Left cardiac atrium (tissue), 4 donors: ENCODE results near the gene FBXO47. TPM values are rescaled to one million over a fixed set of nuclear protein-coding genes. Genes with fewer than 3 reads are reported as not detected.
A peak's percentile ranks its signal among the peaks of the same experiment; 100 is the strongest.
"Not testable (repeated sequence)": the region's sequence is repeated elsewhere in the genome, so short reads cannot be mapped to it uniquely, and the experiment has no call there.

Source experiments
- ATAC-seq, 2 donors: fragments of 200-7000 bp; cut with Tn5 transposase; one replicate each; pipeline ENCODE4 v1.9.1; 2020; ENCODE audit warnings: mild to moderate bottlenecking in 2 of 2, moderate library complexity in 2 of 2
- DNase-seq: peaks from one replicate; pipeline ENCODE4 v3.0.0-alpha.2; 2020
- intact Hi-C, 2 donors: fragments of 100-400 bp; cut with DNase I; formaldehyde crosslinking; loops; one replicate each; pipeline versions ENCODE4 v1.14.1 to v1.15.1; 2022 to 2023
- total RNA-seq, 2 donors: library from RNA; stranded (reverse); fragmentation: NEBNext Ultra II Directional; extraction: Animal tissue kit (Norgen Biotek cat#: 25700); gene quantifications; one replicate each; pipeline ENCODE4 v1.2.1, GENCODE V29; 2021
- donor health status: DM: no; HTN: yes; CAD: no.
- donor health status: DM: no; HTN: yes; CAD: no; lungs with severe emphysema.
- donor health status: DM: yes; HTN: yes; CAD: no.
- donor health status: Dilated cardiomyopathy.

The FBXO47 gene
- total RNA-seq, 2 donors from 2014 or later: not detected

GRCh38 chr17:38930782-38931181 lies 36.4 kb downstream of the FBXO47 start:
- ATAC-seq, DNase-seq, intact Hi-C loops: not testable (repeated sequence)

DNA sequence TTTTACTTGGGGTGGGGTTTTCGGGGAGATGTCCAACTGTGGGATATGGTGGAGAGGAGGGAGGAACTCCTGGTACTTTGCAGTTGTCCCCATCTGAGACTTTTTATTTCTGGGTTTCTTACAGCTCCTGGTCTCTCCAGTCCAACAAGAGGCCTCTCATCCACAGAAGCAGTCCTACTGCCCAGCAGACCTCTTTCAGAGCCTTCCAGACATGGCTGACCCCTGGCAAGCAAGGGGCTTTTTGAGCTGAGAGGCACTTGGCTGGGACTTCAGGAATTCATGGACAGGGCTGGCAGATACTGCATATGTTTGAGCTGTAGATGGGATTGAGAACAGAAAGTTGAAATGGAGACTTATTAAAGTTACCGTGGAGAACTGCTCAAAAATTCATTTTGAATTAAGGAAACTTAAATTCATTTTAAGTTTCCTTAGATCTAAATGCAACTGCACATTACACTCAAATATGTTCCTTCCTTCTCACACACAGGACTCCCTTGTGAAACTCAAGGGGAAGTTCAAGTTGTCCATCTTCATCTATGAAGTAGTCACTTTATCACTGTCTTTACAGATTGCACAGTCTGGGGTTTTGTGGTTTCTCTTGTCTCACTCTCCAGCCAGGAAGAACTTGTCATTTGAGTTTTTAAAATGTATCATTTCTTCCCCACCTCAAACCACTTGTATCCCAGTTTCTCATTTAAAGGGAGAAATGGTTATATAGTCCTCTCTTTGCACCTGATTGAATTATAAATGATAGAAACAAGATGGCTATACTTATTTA lies 40.7 kb downstream of the FBXO47 start:
- DNase-seq (no peak), ATAC-seq (peak in 1 of 2 donors; percentile 5)
- intact Hi-C loops: no loop called here

DNA sequence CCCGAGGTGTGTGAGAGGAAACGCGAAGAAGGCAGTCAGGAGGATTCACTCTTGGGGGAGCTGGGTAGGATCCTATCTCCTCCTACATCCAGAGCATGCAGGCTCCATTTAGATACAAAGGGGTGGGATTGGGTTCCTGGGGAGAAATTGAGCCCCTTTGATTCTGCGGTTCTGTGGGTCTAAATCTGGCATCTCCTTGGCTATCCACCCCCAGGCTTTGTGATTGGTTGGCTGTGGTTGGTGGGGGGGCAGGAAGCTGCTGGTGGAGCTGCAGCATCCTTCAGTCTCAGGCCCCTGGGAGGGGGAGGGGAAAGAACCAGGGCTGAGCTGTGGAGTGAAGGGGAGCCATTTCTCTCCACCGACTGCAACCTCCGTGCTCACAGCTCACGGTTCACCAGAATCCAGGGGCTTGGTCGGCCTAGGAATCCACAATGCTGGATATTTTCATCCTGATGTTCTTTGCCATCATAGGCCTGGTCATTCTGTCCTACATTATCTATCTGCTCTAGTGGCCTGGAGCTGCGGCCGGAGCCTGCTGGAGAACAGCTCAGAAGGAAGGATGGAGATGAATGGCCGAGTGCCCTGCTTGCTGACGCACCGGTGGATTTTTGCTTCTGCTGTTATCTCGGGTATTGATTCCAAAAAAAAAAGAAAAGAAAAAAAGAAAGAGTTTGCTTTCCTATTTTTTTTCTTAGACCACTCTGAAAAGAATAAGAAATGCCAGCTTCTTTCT lies 41.8 kb downstream of the FBXO47 start, which contains the start of gene LASP1NB:
Gene LASP1NB, plus strand, starts transcription at position 352 of the 733 bp plus-strand sequence.
- ATAC-seq: peak; percentile 46 to 66
- intact Hi-C loops: no loop called here
- DNase-seq: peak; percentile 65

DNA sequence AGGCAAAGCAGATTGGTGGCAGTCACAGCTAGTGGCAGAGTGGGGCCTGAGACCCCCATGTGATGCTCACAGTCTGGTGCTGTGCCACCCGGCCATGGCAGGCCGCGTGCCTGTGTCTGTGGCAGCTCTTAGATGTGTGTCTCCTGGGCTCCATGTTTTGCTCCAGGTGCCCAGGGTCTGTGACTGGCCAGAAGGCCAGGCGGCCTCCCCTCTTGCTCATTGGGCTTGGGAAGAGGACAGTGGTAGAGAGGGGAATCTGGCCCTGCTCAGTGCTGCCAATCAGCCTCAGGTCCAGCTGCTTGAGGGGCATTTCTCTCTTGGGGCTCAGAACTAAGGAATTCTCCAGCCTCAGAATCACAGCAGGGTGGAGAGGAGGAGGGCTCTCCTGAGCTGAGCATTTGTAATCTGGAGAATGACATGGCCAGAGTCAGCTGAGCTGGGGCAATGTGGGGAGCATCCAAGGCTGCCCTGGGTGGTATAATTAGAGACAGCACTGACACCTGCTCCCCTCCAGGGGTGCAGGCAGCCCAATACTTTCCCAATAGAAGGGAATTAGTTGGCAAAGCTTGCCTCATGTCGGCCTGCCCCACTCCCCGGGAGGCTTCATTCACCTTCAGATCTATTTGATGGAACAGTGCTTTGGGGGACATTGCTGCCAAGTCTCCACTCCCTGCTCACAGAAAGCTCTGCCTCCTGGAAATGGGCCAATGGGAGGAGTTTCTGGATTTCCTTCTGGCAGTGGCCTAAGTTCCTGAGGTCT lies 44.5 kb downstream of the FBXO47 start:
- intact Hi-C loops: loop anchor here in 1 of 2 donors (5.0 kb wide), 1 partner anchor 55 kb away; no protein-coding TSS in a partner anchor
- DNase-seq (peak; percentile 83), ATAC-seq (peak; percentile 45 to 56)

DNA sequence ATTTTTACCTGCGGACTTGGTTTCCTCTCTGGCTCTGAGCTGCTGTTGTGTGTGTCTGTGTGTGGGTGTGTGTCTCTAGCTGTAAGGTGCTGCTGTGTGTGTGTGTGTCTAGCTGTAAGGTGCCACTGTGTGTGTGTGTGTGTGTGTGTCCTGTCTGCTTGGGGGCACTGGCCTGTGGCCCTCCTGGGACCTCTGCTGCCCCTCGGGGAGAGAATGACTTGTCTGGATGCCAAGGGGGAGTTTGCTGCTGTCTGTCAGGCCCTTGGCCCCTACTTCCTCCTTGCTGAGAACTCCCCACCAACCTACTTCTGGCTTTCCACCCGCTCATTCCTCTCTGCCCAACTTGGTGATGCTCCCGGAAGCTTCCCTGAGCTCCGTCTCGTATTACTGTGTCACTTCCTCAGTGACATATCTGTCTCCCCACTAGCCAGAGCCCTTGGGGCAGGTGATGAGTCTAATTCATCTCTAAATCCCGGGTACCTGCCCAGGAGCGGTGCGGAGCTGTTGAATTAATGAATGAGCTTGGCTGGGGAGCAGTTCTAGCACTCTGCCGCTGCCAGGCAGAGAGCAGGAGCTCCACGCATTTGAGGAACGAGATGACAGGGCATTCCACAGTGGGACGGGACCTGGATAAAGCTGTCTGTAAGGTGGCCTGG lies 45.3 kb downstream of the FBXO47 start:
- intact Hi-C loops: loop anchor here in 1 of 2 donors (5.0 kb wide), 1 partner anchor 55 kb away; no protein-coding TSS in a partner anchor
- ATAC-seq (no peak), DNase-seq (no peak)

DNA sequence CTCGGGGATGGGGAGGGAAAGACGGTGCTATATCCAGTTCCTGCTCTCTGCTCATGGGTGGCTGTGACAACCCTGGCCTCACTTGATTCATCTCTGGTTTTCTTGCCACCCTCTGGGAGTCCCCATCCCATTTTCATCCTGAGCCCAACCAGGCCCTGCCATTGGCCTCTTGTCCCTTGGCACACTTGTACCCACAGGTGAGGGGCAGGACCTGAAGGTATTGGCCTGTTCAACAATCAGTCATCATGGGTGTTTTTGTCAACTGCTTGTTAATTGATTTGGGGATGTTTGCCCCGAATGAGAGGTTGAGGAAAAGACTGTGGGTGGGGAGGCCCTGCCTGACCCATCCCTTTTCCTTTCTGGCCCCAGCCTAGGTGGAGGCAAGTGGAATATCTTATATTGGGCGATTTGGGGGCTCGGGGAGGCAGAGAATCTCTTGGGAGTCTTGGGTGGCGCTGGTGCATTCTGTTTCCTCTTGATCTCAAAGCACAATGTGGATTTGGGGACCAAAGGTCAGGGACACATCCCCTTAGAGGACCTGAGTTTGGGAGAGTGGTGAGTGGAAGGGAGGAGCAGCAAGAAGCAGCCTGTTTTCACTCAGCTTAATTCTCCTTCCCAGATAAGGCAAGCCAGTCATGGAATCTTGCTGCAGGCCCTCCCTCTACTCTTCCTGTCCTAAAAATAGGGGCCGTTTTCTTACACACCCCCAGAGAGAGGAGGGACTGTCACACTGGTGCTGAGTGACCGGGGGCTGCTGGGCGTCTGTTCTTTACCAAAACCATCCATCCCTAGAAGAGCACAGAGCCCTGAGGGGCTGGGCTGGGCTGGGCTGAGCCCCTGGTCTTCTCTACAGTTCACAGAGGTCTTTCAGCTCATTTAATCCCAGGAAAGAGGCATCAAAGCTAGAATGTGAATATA lies 46.6 kb downstream of the FBXO47 start:
- DNase-seq (no peak), ATAC-seq (peak; percentile 9 to 11)
- intact Hi-C loops: loop anchor here in 1 of 2 donors (5.0 kb wide), 1 partner anchor 53 kb away; no protein-coding TSS in a partner anchor

DNA sequence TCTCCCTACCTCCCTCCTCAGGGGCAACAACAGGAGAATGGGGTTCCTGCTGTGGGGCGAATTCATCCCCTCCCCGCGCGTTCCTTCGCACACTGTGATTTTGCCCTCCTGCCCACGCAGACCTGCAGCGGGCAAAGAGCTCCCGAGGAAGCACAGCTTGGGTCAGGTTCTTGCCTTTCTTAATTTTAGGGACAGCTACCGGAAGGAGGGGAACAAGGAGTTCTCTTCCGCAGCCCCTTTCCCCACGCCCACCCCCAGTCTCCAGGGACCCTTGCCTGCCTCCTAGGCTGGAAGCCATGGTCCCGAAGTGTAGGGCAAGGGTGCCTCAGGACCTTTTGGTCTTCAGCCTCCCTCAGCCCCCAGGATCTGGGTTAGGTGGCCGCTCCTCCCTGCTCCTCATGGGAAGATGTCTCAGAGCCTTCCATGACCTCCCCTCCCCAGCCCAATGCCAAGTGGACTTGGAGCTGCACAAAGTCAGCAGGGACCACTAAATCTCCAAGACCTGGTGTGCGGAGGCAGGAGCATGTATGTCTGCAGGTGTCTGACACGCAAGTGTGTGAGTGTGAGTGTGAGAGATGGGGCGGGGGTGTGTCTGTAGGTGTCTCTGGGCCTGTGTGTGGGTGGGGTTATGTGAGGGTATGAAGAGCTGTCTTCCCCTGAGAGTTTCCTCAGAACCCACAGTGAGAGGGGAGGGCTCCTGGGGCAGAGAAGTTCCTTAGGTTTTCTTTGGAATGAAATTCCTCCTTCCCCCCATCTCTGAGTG lies 47.7 kb downstream of the FBXO47 start:
- no peak for ATAC-seq
- DNase-seq: no peak
- intact Hi-C loops: loop anchor here in 1 of 2 donors (5.0 kb wide), 1 partner anchor 52 kb away; no protein-coding TSS in a partner anchor

- DNase-seq (no peak), ATAC-seq (no peak)
- intact Hi-C loops: no loop called here
Measured at GRCh38 chr17:38918916-38919315, 48.3 kb downstream of the FBXO47 start.

DNA sequence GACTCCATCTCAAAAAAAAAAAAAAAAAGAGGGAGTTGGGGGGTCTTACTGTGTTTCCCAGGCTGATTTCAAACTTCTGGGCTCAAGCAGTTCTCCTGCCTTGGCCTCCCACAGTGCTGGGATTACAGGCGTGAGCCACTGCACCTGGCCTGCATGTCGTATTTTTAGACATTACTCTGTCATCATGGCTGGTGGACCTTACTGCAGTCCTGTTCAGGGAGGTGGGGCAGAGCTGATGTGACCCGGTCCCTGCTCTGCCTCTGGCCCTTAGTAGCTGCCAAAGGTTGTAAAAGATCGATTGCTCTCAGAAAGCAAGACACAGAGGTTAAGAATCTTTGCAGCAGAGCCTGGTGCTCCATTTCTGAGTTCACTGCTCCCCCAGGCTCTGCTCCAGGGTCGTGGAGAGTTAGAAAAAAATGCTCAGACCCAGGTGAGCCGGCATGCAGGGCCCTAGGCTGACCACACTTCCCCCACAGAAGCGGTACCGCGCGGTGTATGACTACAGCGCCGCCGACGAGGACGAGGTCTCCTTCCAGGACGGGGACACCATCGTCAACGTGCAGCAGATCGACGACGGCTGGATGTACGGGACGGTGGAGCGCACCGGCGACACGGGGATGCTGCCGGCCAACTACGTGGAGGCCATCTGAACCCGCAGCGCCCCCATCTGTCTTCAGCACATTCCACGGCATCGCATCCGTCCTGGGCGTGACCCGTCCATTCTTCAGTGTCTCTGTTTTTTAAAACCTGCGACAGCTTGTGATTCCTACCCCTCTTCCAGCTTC lies 48.9 kb downstream of the FBXO47 start:
- DNase-seq (no peak), ATAC-seq (no peak)
- intact Hi-C loops: no loop called here

DNA sequence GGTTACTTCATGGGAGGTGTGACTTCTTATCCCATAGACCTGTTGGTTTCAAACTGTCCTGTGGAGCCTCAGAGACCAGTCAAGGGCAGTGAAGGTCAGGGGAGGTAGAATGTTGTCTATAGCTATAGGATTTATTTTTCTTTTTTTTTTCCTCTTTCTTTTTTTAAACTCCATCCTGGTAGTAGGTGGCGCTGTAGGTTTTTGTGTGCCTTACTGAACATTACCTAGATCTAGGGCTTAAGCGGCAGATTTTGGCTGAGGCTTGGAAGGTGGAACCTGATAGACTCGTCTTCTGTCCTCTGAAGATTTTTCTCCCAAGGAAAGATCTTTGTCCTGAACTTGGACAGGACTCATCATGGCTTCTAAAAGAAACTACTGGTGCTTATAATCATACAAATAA lies 49.9 kb downstream of the FBXO47 start:
- no peak for ATAC-seq
- intact Hi-C loops: no loop called here
- no peak for DNase-seq

DNA sequence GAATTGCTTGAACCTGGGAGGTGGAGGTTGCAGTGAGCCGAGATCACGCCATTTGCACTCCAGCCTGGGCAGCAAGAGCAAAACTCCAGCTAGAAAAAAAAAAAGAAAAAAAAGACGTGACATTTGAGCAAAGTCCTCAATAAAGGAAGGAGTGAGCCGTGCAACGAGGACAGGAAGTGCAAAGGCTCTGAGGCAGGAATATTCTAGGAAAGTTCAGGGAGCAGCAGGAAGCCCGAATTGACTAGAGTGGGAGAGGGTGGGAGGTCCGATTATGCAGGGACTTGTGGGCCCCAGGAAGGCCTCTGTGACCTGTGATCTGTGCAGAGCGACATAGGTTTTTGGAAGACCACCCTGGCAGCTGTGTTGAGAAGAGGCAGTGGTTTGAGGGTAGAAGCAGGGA lies 50.4 kb downstream of the FBXO47 start:
- ATAC-seq: no peak
- intact Hi-C loops: no loop called here
- no peak for DNase-seq

GRCh38 chr17:38915639-38915995 lies 51.6 kb downstream of the FBXO47 start:
- intact Hi-C loops: no loop called here
- ATAC-seq: no peak
- no peak for DNase-seq

DNA sequence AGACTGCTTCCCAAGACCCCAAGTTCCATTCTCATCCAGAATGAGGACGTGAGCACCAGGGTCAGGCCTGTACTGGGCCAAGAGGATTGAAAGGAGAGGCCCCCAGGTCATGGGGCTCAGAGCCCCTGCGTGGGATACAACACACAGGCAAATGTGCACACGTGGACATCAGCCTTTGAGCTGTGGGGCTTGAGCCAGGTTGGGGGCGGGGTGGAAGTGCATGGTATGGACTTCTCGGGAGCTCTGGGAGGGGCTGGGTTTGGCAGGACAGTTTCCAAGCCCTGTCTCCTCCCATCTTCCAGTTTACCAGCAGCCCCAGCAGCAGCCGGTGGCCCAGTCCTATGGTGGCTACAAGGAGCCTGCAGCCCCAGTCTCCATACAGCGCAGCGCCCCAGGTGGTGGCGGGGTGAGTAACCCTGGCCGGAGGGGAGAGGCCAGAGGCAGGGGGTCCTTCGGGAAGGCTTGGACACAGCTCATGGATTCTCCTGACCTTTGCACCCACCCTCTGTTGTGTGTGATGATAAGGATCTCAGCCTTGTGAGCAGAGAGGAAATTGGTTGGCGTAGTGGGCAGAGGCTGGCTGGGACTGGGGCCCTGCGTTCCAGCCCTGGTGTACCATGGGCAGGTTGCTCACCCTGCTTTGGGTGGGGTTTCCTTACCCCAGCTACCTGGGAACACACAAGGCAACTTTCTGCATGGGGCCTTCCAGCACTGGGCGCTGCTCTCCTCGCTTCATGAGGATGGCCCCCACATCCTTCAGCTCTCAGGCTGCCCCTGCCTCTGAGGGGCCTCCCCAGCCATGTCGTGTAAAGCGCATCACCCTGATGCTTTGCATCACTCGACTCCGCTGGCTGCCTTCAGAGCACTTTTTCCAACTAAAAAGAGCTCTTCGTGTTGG lies 52.2 kb downstream of the FBXO47 start:
- ATAC-seq (no peak), DNase-seq (no peak)
- intact Hi-C loops: no loop called here

GRCh38 chr17:38912221-38912813 lies 54.9 kb downstream of the FBXO47 start:
- peak; percentile 44 to 72 for ATAC-seq
- intact Hi-C loops: no loop called here
- peak; percentile 70 for DNase-seq

- intact Hi-C loops, DNase-seq, ATAC-seq: not testable (repeated sequence)
Measured at GRCh38 chr17:38911731-38912081, 55.5 kb downstream of the FBXO47 start.
